ENCODE measurements around the gene NTRK2.

NTRK2 gene

DNA sequence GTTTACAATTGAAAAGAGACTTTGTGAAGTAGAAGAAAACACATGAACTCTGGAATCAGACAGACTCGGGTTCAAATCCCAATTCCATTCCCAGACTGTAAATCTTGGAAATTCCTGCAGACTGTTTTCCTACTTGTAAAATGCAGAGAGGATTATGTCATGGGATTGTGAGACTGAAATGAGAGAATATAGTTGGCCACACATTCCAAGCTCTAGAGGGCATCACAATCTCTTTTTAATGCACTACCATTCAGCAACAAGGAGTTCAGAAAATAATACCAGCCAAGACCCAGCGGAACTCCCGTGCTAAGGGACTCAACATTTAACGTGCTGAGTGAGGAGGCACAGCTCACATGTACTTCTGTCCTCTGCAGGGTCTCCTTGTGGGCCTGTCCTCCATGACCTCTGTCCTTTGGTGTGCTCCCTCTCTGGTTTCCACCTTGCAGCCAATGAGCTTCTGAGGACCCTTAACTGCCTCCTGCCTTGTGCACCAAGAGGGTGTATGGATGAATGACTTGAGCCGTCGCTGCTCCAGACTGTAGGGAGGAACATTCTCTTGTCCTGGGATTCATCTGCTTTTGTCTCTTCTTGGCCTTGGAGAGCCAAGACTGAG lies 263.5 kb downstream of the NTRK2 start:
- TF ChIP-seq, protein P1, sequence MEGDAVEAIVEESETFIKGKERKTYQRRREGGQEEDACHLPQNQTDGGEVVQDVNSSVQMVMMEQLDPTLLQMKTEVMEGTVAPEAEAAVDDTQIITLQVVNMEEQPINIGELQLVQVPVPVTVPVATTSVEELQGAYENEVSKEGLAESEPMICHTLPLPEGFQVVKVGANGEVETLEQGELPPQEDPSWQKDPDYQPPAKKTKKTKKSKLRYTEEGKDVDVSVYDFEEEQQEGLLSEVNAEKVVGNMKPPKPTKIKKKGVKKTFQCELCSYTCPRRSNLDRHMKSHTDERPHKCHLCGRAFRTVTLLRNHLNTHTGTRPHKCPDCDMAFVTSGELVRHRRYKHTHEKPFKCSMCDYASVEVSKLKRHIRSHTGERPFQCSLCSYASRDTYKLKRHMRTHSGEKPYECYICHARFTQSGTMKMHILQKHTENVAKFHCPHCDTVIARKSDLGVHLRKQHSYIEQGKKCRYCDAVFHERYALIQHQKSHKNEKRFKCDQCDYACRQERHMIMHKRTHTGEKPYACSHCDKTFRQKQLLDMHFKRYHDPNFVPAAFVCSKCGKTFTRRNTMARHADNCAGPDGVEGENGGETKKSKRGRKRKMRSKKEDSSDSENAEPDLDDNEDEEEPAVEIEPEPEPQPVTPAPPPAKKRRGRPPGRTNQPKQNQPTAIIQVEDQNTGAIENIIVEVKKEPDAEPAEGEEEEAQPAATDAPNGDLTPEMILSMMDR (IDR thresholded peaks at IDR 0.05; ENCODE audit: low read depth, low read length, missing control alignments) = peak; percentile 5
- no peak for DNase-seq (ENCODE audit: low read depth)
- in situ Hi-C loops (cut with HindIII; ENCODE audit: low sequenced_read_pairs) = no loop called here
- no peak overlapping the region for H3K4me3 ChIP-seq (ENCODE audit: low read depth, low read length)

DNA sequence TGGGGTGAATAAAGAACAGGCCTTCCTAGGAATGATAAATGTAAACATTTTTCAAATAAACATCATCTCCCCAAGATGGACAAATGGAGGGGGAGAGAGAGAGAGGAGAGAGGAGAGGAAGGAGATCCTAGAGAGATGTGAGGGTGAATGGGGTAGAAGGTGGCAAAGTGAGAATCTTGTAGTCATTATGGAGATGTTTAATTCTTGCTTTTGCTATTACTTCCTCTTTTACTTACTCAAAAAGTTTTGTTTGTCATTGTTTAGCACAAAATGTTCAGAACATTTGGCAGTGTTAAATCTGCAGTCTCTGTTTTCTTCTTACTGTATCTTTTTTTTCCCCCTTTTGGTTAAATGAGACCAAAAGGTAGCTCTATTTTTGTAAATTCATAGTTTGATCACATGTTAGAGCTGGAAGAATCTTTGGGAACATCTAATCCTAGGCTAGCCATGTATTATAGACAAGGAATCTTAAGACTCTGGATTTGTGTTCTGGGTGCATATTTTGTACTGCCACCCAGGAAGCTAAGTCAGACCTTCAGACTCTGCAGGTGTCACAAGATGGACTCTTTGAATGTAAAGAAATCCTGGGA lies 266.1 kb downstream of the NTRK2 start:
- H3K4me3 ChIP-seq (ENCODE audit: low read depth, low read length) = no peak overlapping the region
- no peak for DNase-seq (ENCODE audit: low read depth)
- in situ Hi-C loops (cut with HindIII; ENCODE audit: low sequenced_read_pairs) = no loop called here
- TF ChIP-seq, protein P1 (IDR thresholded peaks at IDR 0.05; ENCODE audit: low read depth, low read length, missing control alignments) = no peak

DNA sequence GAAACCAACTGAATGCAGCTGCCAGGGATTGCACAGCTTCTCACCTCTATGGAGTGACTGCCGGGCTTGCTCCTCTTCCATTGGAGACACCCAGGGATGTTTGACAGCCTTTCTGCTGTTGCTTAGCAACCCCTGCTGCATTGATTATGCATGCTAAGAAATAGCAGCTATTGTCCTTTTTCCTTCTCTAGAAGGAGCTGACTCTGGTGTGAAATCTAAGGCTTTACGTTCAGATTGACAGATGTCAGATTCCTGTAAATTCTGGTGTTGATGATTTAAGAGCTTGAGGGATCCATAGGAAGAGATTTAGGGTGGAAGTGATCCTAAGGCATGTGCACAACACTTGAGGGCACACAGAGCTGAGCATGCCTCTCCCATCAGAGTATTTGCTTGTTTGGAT lies 267.7 kb downstream of the NTRK2 start:
- H3K4me3 ChIP-seq (ENCODE audit: low read depth, low read length) = no peak overlapping the region
- in situ Hi-C loops (cut with HindIII; ENCODE audit: low sequenced_read_pairs) = no loop called here
- DNase-seq (ENCODE audit: low read depth) = no peak
- TF ChIP-seq, protein P1 (IDR thresholded peaks at IDR 0.05; ENCODE audit: low read depth, low read length, missing control alignments) = no peak

DNA sequence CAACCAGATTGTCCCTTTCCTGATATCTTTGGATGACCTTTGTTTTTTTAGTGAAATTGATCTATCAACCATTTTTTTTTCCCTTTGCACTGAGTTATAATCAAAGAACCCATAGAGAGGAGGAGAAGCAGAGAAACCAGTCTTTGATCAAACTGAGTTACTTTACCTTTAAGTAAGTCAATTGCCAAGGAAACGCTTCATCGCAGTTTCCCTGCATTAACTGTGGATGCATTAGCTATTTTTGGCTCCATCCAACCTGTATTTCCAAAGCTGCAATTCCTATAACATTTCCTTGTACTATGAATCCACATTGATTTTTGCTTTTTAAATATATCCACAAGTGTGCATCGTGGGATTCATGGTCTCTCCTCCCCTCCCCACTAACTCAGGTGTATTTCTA lies 268.1 kb downstream of the NTRK2 start:
- no peak for DNase-seq (ENCODE audit: low read depth)

DNA sequence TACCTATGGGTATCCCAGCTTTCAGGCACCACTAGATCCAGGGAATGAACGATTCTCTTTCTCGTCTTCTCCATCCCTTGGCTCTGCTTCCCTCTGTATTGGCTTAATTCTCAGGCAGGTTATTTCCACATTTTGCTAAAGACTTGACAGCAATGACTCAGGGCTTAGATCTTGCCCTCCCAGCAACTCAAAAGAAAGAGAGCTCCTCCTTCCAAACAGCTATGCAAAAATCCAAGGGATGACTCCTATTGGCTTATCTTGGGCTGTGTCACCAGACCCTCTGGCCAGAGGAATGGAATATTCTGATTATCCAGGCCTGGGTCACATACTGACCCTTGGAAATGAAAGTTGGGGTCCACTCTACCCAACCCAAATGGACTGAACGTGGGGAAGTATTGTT lies 270.2 kb downstream of the NTRK2 start:
- in situ Hi-C loops (cut with HindIII; ENCODE audit: low sequenced_read_pairs) = no loop called here
- TF ChIP-seq, protein P1 (IDR thresholded peaks at IDR 0.05; ENCODE audit: low read depth, low read length, missing control alignments) = no peak
- H3K4me3 ChIP-seq (ENCODE audit: low read depth, low read length) = no peak overlapping the region
- DNase-seq (ENCODE audit: low read depth) = no peak

More for the DNA sequence above, 268.1 kb downstream of the NTRK2 start:
- TF ChIP-seq, protein P1 (IDR thresholded peaks at IDR 0.05; ENCODE audit: low read depth, low read length, missing control alignments) = no peak
- in situ Hi-C loops (cut with HindIII; ENCODE audit: low sequenced_read_pairs) = no loop called here
- H3K4me3 ChIP-seq (ENCODE audit: low read depth, low read length) = no peak overlapping the region

DNA sequence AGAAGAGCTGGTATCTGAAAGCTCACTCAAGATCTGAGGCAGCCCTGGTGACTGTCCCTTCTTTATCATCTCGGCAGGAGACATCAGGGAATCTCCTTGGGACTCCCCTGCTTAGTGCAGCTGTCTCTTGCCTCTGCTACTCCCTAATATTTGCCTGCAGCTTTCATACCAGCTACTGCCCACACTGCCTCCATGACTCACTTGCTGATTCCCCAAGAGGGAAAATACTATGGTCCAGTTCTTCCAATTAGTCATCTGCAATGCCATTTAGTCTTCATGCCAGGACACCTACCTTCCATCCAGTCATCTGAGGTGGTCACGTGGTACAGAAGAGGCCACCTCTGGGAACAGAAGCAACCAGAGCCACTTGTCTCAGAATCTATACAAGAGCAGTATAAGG lies 270.8 kb downstream of the NTRK2 start:
- in situ Hi-C loops (cut with HindIII; ENCODE audit: low sequenced_read_pairs) = no loop called here
- no peak overlapping the region for H3K4me3 ChIP-seq (ENCODE audit: low read depth, low read length)
- no peak for DNase-seq (ENCODE audit: low read depth)
- TF ChIP-seq, protein P1 (IDR thresholded peaks at IDR 0.05; ENCODE audit: low read depth, low read length, missing control alignments) = no peak
